ENCODE measurements around the gene C17orf100. TPM values are rescaled to one million over a fixed set of nuclear protein-coding genes. Genes with fewer than 3 reads are reported as not detected.
"Not testable (repeated sequence)": the region's sequence is repeated elsewhere in the genome, so short reads cannot be mapped to it uniquely, and the experiment has no call there.

C17orf100 gene
- total and polyA plus RNA-seq, 8 donors, result 1.3 to 7.6 (median 5.6) TPM

DNA sequence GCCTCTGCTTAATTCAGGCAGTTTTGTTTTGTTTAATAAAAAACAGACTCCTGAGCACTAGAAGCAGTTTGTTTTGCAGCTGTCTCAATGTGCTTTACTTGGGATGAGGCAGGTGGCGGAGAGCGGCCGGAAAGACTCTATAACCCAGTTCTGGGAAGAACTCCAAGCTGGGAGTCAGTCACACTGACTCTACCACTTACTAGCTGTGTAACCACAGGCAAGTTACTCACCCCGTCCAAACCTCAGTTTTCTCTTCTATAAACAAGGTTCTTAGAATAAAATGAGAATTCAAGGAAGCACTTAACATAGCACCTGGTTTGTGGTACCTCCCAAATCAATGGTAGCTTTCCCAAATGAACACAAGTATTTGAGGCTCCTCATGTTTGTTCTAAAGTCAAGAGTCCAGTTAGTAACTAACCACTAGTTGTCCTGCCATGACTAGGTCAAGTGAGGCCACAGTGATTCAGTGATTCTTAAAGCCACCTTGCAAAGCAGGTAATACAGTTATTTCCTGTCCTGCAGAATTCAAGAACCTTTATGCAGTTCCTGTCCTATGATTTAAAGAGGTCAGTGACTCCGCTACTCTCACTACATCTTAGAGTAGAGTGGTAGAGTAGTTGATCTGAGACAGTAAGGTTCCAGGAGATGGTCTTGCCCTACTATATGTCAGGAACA, 8.0 kb upstream of the C17orf100 start:
- Histone ChIP-seq H3K27me3 (no peaks in the 10 kb centered on the region), H3K27ac (no peak overlapping the region), H3K4me3 (no peak overlapping the region), H3K36me3 (peaks cover 0 to 52% of the 10 kb centered on the region in 2 donors), H3K4me1 (peaks cover 4 to 33% of the 10 kb centered on the region in 2 donors), H3K9me3 (no peaks in the 10 kb centered on the region)
- TF ChIP-seq, protein P1, sequence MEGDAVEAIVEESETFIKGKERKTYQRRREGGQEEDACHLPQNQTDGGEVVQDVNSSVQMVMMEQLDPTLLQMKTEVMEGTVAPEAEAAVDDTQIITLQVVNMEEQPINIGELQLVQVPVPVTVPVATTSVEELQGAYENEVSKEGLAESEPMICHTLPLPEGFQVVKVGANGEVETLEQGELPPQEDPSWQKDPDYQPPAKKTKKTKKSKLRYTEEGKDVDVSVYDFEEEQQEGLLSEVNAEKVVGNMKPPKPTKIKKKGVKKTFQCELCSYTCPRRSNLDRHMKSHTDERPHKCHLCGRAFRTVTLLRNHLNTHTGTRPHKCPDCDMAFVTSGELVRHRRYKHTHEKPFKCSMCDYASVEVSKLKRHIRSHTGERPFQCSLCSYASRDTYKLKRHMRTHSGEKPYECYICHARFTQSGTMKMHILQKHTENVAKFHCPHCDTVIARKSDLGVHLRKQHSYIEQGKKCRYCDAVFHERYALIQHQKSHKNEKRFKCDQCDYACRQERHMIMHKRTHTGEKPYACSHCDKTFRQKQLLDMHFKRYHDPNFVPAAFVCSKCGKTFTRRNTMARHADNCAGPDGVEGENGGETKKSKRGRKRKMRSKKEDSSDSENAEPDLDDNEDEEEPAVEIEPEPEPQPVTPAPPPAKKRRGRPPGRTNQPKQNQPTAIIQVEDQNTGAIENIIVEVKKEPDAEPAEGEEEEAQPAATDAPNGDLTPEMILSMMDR (IDR thresholded peaks at IDR 0.05), result no peak
- intact Hi-C loops (cut with DNase I), result no loop called here
- DNase-seq (no peak), ATAC-seq (no peak)

DNA sequence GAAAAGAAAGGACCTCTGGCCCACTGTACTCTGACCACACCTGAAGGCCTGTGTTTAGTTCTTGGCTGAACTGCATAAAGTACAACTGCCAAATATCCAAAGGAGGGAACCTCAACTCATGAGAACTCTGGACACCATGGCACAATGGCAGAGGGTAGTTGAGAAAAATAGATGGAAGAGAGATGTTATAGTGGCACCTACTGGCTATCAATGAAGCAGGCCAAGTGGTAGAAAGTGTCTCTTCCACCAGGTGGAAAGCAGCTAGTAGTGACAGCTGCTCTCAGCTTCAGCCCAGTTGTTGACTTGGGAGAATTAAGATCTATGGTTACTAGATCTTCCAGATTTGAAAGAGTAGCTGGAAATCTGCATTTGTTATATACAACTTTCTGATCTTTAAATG, 3.4 kb upstream of the C17orf100 start:
- H3K36me3 ChIP-seq, result peaks cover 0 to 54% of the 10 kb centered on the region in 2 donors
- DNase-seq (no peak), ATAC-seq (no peak)
- peaks cover 0 to 13% of the 10 kb centered on the region in 2 donors for H3K27me3 ChIP-seq
- peaks cover 12 to 33% of the 10 kb centered on the region in 2 donors for H3K4me1 ChIP-seq
- intact Hi-C loops (cut with DNase I), result no loop called here
- H3K9me3 ChIP-seq, result no peaks in the 10 kb centered on the region
- H3K27ac ChIP-seq, result no peak overlapping the region
- TF ChIP-seq, protein P1 (IDR thresholded peaks at IDR 0.05), result no peak
- no peak overlapping the region for H3K4me3 ChIP-seq

DNA sequence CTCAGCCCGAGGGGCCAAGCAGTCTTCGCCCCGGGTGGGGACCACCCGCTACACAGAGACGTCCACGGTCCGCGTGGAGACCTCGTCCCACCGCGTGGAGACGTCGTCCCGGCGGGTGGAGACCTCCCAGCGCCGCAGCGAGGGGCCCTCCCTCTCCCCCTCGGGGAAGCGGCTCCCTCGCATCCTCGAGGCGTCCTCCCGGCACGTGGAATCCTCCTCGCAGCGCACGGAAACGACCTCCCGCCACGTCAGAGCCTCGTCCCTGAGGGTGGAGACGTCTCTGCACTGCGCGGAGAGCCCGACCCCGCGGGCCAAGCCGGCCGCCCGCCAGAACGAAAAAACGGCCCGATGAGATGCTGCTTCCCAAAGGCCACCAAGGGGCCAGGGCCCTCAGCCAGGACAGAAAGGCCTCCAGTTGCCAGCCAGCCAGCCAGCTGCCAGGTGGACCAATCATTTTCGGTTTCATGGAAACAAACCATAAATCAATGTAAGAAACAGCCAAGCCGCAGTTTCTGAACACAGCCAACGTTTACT, 424 bp downstream of the C17orf100 start:
- TF ChIP-seq, protein P1 (IDR thresholded peaks at IDR 0.05), result no peak
- Histone ChIP-seq H3K36me3 (peaks cover 0 to 20% of the 10 kb centered on the region in 2 donors), H3K27ac (peak overlapping the region; percentile 73 to 96), H3K27me3 (peaks cover 10 to 45% of the 10 kb centered on the region in 2 donors), H3K4me3 (peak overlapping the region; percentile 48 to 67), H3K4me1 (peaks cover 12 to 32% of the 10 kb centered on the region in 2 donors), H3K9me3 (no peaks in the 10 kb centered on the region)
- DNase-seq, result peak; percentile 43 to 87 (median 60)
- peak; percentile 28 for ATAC-seq
- intact Hi-C loops (cut with DNase I), result no loop called here

DNA sequence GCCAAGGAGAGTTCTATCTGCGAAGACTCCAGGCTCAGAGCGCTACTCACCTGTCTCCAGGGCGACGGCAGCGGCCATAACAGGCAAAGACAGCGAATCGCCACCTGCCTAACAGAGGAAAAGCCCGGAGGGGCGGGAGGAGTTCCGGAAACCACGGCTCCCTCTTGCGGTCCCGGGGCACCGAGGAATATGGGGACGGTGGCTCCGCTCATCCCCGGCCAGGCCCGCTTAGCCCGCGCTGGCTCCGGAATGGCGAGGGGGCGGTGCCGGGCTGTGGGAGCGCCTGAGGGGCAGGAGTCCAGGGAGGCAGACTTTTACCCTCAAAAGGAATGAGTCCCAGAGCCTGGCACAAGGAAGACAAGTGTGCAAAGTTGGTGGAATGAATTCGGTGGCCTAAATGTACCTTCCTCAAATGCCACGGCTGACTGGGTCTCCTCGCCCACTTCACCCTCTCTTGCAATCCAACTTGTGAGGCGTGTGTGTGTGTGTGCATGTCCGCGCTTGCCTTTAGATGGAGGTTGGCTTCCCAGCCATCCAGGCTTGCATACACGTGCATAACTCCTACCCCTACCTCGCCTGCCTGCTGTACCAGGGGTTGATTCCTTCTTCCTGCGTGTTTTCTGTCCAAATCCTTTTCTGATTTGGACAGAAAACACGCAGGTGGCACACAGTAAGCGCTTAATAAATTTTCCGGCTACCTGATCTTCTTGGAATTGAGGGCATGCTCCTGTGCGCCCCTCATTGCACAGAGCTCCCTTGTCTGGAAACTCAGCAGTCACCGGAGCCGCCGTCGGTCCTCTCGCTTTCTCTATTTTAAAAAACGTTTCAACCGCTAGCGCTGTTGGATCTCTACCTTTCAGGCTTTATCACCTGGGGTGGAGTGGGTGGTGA, 3.5 kb downstream of the C17orf100 start:
- DNase-seq (peak in 3 of 4 donors; percentile 58 to 75 (median 71)), ATAC-seq (peak; percentile 54)
- Histone ChIP-seq H3K9me3 (no peaks in the 10 kb centered on the region), H3K36me3 (no peaks in the 10 kb centered on the region), H3K4me3 (no peak overlapping the region), H3K27me3 (peaks cover 18 to 65% of the 10 kb centered on the region in 2 donors), H3K4me1 (peaks cover 6 to 16% of the 10 kb centered on the region in 2 donors), H3K27ac (no peak overlapping the region)
- intact Hi-C loops (cut with DNase I), result no loop called here
- TF ChIP-seq, protein P1 (IDR thresholded peaks at IDR 0.05), result no peak

DNA sequence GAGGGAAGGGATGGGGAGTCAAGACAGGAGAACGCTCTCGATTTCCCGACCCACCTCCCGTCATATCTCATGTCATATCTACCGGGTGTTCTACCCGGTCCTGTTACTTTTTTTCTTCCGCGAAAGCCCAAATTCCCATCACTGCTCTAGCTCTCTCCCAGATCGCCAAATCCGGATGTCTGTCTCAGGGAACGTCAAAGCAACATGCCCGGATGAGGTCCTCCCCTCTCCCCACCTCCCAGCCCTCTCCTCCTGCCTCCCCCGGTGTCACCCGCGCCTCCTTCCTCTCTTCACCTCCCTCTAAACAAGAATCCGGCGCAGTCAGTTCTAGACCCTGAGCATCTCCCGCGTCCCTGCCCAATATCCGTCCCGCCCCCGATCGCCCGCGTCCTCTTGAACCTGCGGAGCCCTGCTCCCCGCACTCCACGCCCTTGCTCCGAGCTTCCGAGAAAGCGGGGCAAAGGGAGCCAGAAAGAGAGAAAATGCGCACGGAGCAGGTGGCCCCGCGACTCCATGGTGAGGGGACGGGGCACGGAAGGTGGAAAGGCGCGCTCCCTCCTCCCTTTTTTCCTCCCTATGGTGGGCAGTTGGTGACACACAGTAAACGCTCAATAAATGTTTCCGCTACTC, 4.3 kb downstream of the C17orf100 start:
- H3K27ac ChIP-seq; H3K9me3 ChIP-seq; H3K4me3 ChIP-seq; intact Hi-C loops (cut with DNase I); H3K36me3 ChIP-seq; ATAC-seq: not testable (repeated sequence)
- H3K4me1 ChIP-seq, result peaks cover 0 to 14% of the 10 kb centered on the region in 2 donors
- H3K27me3 ChIP-seq, result peaks cover 18 to 65% of the 10 kb centered on the region in 2 donors
- peak in 1 of 4 donors; percentile 20 for DNase-seq

DNA sequence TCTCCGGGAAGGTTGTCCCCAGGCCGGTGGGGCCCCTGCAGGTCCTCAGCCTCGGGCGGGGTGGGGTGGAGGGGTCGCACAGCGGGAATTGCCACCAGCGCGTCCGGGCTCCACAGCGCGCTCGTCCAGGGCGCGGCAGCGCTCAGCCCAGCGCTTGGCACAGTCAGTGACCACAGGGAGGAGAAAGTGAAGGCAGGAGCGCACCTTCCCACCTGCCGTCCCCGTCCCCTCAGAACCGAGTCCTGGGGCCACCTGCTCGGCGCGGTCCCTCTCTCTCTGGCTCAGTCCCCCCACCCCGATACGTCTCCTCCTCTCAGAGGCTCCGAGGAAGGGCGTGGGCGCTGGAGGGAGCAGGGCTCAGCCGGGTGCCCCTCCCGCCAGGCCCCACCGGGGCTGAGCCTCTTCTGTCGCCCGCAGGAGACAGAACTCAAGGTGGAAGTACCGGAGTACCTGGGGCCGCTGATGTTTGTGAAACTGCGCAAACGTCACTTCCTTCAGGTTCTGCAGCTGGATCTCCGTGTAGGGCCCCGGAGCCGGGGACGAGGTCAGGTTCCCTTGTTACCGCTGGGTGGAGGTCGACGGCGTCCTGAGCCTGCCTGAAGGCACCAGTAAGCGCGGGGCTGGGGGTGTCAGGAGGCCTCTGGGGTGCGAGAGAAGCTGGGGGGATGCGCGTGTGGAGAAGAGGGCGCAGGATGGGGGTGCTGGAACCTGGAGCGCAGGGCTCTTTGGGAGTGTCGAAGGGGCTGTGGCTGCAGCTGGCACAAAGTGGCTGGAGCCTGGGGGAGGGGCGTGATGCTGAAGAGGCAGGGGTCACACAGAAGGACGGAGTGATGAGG, 5.5 kb downstream of the C17orf100 start:
- peaks cover 0 to 14% of the 10 kb centered on the region in 2 donors for H3K4me1 ChIP-seq
- H3K27me3 ChIP-seq, result peaks cover 18 to 61% of the 10 kb centered on the region in 2 donors
- H3K27ac ChIP-seq; intact Hi-C loops (cut with DNase I); H3K9me3 ChIP-seq; H3K36me3 ChIP-seq: not testable (repeated sequence)
- H3K4me3 ChIP-seq, result peak overlapping the region in 1 of 2 donors; percentile 24
- peak in 2 of 4 donors; percentile 28 to 76 for DNase-seq
- peak; percentile 19 for ATAC-seq
